Activated T-cell treated with anti-CD3 and anti-CD28 coated beads, Interleukin-2, amount 50 U/mL, for 4 hours (primary cell): Measurements from ENCODE around the gene SCG5. TPM values are rescaled to one million over a fixed set of nuclear protein-coding genes. Genes with fewer than 3 reads are reported as not detected.

Experiments
- ATAC-seq, 2 donors: fragments of 200-7000 bp; cut with Tn5 transposase; one replicate each; pipeline ENCODE4 v1.10.0; 2021
- DNase-seq: peaks from one replicate; pipeline ENCODE4 v3.0.0-alpha.2; 2020
- H3K27me3 Mint-ChIP-seq: one replicate; pipeline ENCODE4 v1.8.0; 2021; ENCODE audit warnings: low read depth, mixed read lengths
- H3K36me3 Mint-ChIP-seq: one replicate; pipeline ENCODE4 v1.8.0; 2022; ENCODE audit warnings: mixed read lengths; ENCODE audit not compliant: insufficient read depth
- H3K4me1 Mint-ChIP-seq: one replicate; pipeline ENCODE4 v1.8.0; 2021; ENCODE audit warnings: low read depth, mixed read lengths
- H3K4me3 Mint-ChIP-seq: one replicate; pipeline ENCODE4 v1.8.0; 2021; ENCODE audit warnings: mild to moderate bottlenecking, moderate library complexity, mixed read lengths
- H3K9me3 Mint-ChIP-seq: one replicate; pipeline ENCODE4 v1.8.0; 2021; ENCODE audit warnings: mixed read lengths
- total RNA-seq, 3 donors: library from RNA; stranded (reverse); gene quantifications; one replicate each; pipeline ENCODE4 v1.2.1, GENCODE V29; 2021

SCG5 gene
- total RNA-seq, 3 donors from 2014 or later: 0.30 to 0.42 TPM; not detected in 1

- H3K4me1 Mint-ChIP-seq: no peaks in the 10 kb centered on the region
- DNase-seq (no peak), ATAC-seq (no peak)
- H3K27me3 Mint-ChIP-seq: no peaks in the 10 kb centered on the region
- H3K9me3 Mint-ChIP-seq: no peaks in the 10 kb centered on the region
- no peak overlapping the region for H3K4me3 Mint-ChIP-seq
- H3K36me3 Mint-ChIP-seq: no peaks in the 10 kb centered on the region
Observed at GRCh38 chr15:32692286-32692685, 50.8 kb downstream of the SCG5 start.

DNA sequence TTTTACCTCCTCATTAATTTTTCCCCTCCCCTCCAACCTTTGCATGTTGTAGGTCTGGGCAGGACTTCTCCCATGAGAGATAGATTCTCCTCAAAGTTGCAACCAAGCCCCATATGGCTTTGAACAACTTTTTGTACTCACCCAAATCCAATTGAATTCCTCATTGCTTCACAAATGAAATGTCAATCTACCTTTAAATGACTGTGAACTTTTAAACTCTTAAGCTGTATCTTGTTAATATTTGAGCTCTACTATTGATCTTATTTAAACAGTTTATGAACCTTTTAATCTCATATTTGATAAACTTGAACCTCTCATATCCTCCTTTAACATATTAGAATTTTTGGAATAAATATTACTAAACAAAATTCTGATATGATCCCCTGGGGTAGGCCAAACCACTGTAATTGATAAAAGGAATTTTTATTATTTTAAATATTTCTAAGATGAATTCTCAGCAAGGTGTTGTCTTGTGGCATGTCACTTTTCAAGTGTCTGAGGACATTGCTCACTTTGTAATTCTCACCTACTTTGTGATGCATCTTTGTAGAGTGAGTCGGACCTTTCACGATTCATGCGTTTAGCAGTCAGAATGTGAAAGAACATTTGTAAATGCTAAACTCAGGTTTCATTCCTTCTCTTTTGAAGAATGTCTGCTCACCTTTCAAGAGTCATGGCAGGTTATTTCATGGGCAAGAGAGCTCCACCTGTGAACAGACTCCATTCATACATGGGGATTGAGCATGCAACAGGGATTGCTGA is 52.9 kb downstream of the SCG5 start:
- ATAC-seq (no peak), DNase-seq (no peak)
- no peaks in the 10 kb centered on the region for H3K4me1 Mint-ChIP-seq
- H3K27me3 Mint-ChIP-seq: peaks cover 7% of the 10 kb centered on the region
- H3K36me3 Mint-ChIP-seq: no peaks in the 10 kb centered on the region
- H3K4me3 Mint-ChIP-seq: no peak overlapping the region
- H3K9me3 Mint-ChIP-seq: no peaks in the 10 kb centered on the region

GRCh38 chr15:32698773-32699390 is 57.4 kb downstream of the SCG5 start:
- no peak for DNase-seq
- ATAC-seq: no peak
- Mint-ChIP-seq H3K4me3 (no peak overlapping the region), H3K4me1 (no peaks in the 10 kb centered on the region), H3K36me3 (no peaks in the 10 kb centered on the region), H3K27me3 (peaks cover 11% of the 10 kb centered on the region), H3K9me3 (no peaks in the 10 kb centered on the region)

DNA sequence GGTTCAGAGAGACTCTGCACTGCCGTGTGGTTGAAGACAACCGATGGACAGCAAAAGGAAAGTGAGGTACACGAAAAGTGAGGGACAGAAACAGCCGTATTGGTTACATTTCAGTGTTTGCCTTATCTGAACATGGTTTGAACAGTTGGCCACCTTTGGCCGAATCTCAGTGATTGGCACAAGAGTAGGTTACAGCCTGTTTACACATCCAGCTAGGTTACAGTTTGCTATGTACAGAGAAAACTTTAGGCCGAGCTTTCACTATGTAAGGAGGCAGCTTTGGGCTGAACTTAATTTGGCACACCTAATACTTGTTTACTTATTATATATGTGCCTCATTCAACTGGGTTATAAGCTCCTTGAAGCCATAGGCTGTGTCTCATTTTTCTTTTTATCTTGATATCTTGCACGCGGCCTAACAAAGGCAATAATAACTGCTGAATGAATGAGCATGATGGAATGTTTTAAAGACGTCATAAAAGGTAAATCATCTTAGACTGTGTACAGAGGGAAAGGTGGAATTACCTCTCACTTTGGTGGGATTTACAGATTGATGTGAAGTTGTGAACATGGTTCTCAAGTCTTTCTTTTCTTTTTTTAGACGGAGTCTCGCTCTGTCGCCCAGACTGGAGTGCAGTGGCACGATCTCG is 59.1 kb downstream of the SCG5 start:
- Mint-ChIP-seq H3K4me3 (no peak overlapping the region), H3K27me3 (peaks cover 11% of the 10 kb centered on the region), H3K4me1 (no peaks in the 10 kb centered on the region), H3K36me3 (no peaks in the 10 kb centered on the region), H3K9me3 (no peaks in the 10 kb centered on the region)
- DNase-seq: no peak
- ATAC-seq: no peak

GRCh38 chr15:32701863-32702262 is 60.4 kb downstream of the SCG5 start:
- Mint-ChIP-seq H3K9me3 (no peaks in the 10 kb centered on the region), H3K4me3 (no peak overlapping the region), H3K4me1 (no peaks in the 10 kb centered on the region), H3K27me3 (peaks cover 11% of the 10 kb centered on the region), H3K36me3 (no peaks in the 10 kb centered on the region)
- ATAC-seq: no peak
- DNase-seq: no peak

DNA sequence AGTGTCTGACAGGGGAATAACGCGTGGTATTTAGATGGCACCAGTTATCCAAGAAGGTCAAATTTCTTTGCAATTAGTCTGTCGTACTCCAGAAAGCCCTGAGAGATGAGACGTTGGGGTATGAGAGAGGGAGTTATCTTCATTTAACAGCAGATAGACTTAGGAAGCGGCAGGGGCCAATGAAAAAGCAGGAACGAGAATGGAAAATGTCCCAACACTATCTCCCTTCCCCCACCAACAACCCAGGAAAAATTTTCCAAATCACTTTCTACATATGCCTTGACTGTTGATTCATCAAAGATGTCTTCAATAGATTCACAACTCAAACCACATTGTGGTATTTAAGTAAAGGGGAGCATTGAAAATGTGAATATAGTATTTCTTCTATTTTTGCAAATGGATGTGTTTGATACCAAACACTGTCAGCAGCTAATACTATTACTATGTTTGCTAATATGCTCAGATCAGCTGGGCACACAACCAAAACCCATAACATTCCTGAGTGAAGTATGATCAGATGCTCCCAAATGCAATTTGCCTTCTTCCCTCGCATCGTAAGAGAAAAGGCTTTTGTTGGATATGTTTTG is 63.0 kb downstream of the SCG5 start:
- Mint-ChIP-seq H3K27me3 (peaks cover 24% of the 10 kb centered on the region), H3K4me1 (no peaks in the 10 kb centered on the region), H3K36me3 (no peaks in the 10 kb centered on the region), H3K9me3 (no peaks in the 10 kb centered on the region), H3K4me3 (no peak overlapping the region)
- ATAC-seq (no peak), DNase-seq (no peak)

DNA sequence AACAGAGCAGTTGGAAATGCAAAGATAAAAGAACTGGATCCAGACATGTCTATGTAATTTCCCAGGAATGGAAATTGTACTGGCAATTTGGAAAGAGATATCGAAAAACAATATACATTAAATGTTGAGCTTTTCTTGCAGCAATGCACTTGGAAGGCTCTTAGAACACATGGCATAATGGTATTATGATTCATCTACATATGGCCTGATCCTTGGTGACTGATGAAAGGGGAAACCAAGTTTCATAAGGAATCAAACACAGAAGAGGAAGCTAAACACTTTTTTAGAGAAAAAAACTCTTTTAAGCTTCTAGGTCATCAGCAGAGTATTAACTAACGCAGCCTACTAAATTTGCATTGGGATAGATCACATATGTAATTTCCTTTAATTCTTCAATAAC is 63.9 kb downstream of the SCG5 start:
- ATAC-seq (no peak), DNase-seq (no peak)
- H3K4me3 Mint-ChIP-seq: no peak overlapping the region
- no peaks in the 10 kb centered on the region for H3K36me3 Mint-ChIP-seq
- H3K27me3 Mint-ChIP-seq: peaks cover 27% of the 10 kb centered on the region
- no peaks in the 10 kb centered on the region for H3K4me1 Mint-ChIP-seq
- H3K9me3 Mint-ChIP-seq: no peaks in the 10 kb centered on the region

DNA sequence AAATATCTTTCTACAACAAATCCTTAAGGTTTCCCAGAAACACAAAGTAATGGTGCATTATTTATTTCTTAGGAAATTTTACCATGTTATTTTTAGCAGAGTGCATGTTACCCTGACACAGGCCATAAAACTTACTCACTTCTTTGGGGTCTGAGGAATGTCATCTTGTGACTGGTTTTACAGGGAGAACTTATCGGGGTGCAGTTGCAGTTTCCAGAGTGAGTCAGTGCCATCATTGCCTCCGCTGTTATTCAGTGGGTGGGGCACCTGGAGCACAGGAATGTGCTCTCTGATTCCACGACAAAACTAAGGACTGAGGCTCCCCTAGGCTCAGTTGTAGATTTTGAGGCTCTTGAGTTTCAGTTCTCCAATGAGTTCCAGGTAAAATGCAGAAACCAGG is 65.2 kb downstream of the SCG5 start:
- H3K36me3 Mint-ChIP-seq: no peaks in the 10 kb centered on the region
- no peaks in the 10 kb centered on the region for H3K4me1 Mint-ChIP-seq
- H3K4me3 Mint-ChIP-seq: no peak overlapping the region
- DNase-seq: no peak
- H3K27me3 Mint-ChIP-seq: peaks cover 27% of the 10 kb centered on the region
- no peak for ATAC-seq
- no peaks in the 10 kb centered on the region for H3K9me3 Mint-ChIP-seq

- H3K9me3 Mint-ChIP-seq: no peaks in the 10 kb centered on the region
Observed at GRCh38 chr15:32707436-32707835, 65.9 kb downstream of the SCG5 start.

DNA sequence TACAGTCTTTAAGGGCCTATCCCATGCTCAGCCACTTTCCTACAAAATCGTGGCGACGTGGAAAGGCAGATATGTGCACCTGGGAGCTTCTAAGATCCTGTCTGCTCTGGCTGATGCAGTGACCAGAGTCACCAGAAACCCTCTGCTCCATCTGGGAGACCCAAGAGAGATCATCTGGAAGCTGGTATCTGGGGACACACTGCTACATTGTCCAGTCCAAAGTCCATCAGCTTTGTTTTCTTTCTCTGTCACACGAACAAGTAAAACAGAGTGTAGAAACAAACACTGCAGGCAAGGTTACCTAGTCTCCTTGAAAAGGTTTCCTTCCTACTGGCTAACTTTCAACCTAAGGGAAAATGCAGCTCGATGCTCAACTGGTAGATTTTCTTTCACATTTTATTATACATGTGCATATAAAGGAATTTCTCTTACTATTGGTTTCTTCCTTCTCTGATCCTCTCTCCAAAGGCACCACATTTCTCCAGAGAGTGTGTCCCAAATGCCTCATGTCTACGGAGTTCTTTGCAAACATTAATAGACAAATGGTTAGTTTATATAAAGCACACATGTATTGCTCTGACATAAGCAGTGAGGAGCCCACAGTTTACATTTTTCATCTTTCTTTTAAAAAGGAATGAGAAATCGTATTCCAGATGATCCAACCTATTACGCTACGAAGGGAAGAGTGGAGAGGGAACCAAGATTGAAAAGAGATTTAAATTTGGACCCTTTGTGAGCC is 68.0 kb downstream of the SCG5 start:
- peaks cover 25% of the 10 kb centered on the region for H3K27me3 Mint-ChIP-seq
- H3K36me3 Mint-ChIP-seq: no peaks in the 10 kb centered on the region
- DNase-seq (no peak), ATAC-seq (no peak)
- no peaks in the 10 kb centered on the region for H3K4me1 Mint-ChIP-seq
- H3K4me3 Mint-ChIP-seq: no peak overlapping the region
- H3K9me3 Mint-ChIP-seq: no peaks in the 10 kb centered on the region

More at GRCh38 chr15:32707436-32707835, 65.9 kb downstream of the SCG5 start:
- Mint-ChIP-seq H3K27me3 (peaks cover 27% of the 10 kb centered on the region), H3K4me3 (no peak overlapping the region), H3K4me1 (no peaks in the 10 kb centered on the region), H3K36me3 (no peaks in the 10 kb centered on the region)
- DNase-seq: no peak
- ATAC-seq: no peak

DNA sequence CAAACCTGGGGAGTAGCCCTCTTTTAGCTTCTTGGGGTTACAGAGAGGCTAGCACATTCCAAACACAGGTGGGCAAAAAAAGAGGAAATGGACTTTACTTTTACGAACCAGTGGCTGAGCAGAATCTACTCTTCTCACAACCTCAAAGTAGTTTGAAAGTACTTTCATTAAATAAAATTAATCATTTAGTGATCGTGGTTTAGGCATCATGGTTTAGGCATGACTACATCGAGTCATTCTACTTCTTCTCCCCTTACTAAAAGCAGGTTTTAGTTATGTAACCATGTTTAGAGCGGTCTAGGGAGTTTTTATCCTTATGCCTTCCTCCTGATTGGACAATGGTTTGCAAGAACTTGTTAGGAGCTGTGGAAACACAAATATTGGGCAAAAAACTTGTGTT is 73.8 kb downstream of the SCG5 start:
- peak in 1 of 2 donors; percentile 27 for ATAC-seq

GRCh38 chr15:32716216-32716914 is 74.9 kb downstream of the SCG5 start:
- Mint-ChIP-seq H3K36me3 (no peaks in the 10 kb centered on the region), H3K27me3 (peaks cover 55% of the 10 kb centered on the region), H3K4me1 (peaks cover 14% of the 10 kb centered on the region), H3K4me3 (no peak overlapping the region), H3K9me3 (no peaks in the 10 kb centered on the region)
- DNase-seq (no peak), ATAC-seq (no peak)

More for the DNA sequence above, 73.8 kb downstream of the SCG5 start:
- H3K4me3 Mint-ChIP-seq: no peak overlapping the region
- peaks cover 14% of the 10 kb centered on the region for H3K4me1 Mint-ChIP-seq
- no peak for DNase-seq
- H3K9me3 Mint-ChIP-seq: no peaks in the 10 kb centered on the region
- no peaks in the 10 kb centered on the region for H3K36me3 Mint-ChIP-seq
- peaks cover 47% of the 10 kb centered on the region for H3K27me3 Mint-ChIP-seq

DNA sequence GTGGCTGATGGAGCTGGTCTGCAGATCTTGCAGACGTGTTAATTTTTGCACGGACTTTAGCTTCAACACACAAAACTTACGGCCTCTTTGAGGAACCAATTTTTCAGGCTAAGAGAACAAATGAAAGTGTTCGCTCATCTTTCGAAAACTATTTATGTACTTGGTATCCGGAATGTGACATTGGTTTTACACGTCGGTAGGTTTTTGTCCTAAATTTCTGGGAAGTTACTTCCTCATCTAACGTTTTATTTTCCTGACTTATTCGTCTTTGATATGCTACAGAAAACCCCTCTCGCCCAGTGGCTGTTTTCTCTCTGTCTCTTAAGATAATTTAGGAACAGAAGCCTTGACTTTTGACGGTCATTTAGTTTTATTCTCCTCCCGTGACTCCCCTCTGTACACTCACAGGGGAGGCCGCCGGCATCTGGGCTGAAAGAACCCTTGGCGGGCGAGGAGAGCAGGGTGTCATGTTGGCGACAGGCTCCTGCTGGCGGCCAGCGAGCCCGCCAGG is 75.5 kb downstream of the SCG5 start:
- no peak for DNase-seq
- H3K27me3 Mint-ChIP-seq: peaks cover 55% of the 10 kb centered on the region
- peaks cover 14% of the 10 kb centered on the region for H3K4me1 Mint-ChIP-seq
- H3K9me3 Mint-ChIP-seq: no peaks in the 10 kb centered on the region
- no peak for ATAC-seq
- no peaks in the 10 kb centered on the region for H3K36me3 Mint-ChIP-seq
- H3K4me3 Mint-ChIP-seq: no peak overlapping the region
